HepG2 (cell line): ENCODE measurements around the gene NEDD4L.

Source experiments
- SCMH1 ChIP-seq: sonication (generic); formaldehyde crosslinking; IDR thresholded peaks from 2 replicates; pipeline ENCODE4 v1.9.0; 2021; ENCODE audit warnings: missing genetic modification reagents, mild to moderate bottlenecking, borderline replicate concordance
- SOX6 ChIP-seq, 2 experiments: fragments of 450-650 bp in 1 of 2; sonication (generic) in 1 of 2; formaldehyde crosslinking in 1 of 2; IDR thresholded peaks; 2 replicates each; pipeline versions ENCODE4 v1.4.0 to v1.6.1; 2017 to 2020; ENCODE audit warnings: antibody characterized with exemption in 1 of 2, mild to moderate bottlenecking in 1 of 2, missing genetic modification reagents in 1 of 2
- ZNF383 ChIP-seq: sonication (generic); formaldehyde crosslinking; IDR thresholded peaks from 2 replicates; pipeline ENCODE4 v1.4.0; 2020; ENCODE audit warnings: missing genetic modification reagents, mild to moderate bottlenecking, borderline replicate concordance
- TF ChIP-seq, protein P1 (sequence below): sonication (generic); formaldehyde crosslinking; IDR thresholded peaks from 2 replicates; pipeline ENCODE4 v1.5.0; 2020; ENCODE audit warnings: missing genetic modification reagents
- TF ChIP-seq, protein P2 (sequence below): IDR thresholded peaks from 2 replicates; pipeline ENCODE4 v1.6.1; 2012; ENCODE audit warnings: low read depth, low read length, improper control_type of control experiment

DNA sequence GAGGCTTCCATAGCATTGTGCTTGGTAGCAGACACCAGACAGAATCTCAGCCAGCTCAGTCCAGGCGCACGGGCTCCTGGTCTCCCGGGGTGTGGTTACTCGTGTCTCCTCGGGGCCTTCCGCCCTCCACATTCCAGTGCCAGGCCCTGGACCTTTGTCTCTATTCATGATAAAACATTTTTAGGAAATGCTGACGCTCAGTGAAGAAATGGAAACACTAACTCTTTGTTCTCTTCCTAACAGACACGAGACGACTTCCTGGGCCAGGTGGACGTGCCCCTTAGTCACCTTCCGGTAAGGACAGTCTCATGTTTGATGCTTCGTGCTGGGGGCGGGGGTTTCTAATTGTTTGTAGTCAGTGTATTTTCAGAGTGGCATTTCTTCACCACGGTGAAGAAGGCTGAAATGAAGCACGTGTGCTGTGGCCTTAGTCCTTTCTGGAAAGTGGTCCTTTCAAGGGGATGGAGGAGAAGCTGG, 271.8 kb downstream of the NEDD4L start:
- TF ChIP-seq ZNF383: no peak
- no peak for TF ChIP-seq SOX6 (IDR thresholded peaks at IDR 0.05)
- TF ChIP-seq SOX6 (CRISPR knock-in tag; IDR thresholded peaks at IDR 0.05): peak; percentile 93
- TF ChIP-seq, protein P1, sequence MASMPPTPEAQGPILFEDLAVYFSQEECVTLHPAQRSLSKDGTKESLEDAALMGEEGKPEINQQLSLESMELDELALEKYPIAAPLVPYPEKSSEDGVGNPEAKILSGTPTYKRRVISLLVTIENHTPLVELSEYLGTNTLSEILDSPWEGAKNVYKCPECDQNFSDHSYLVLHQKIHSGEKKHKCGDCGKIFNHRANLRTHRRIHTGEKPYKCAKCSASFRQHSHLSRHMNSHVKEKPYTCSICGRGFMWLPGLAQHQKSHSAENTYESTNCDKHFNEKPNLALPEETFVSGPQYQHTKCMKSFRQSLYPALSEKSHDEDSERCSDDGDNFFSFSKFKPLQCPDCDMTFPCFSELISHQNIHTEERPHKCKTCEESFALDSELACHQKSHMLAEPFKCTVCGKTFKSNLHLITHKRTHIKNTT (CRISPR knock-in tag): no peak
- no peak for TF ChIP-seq SCMH1 (CRISPR knock-in tag)
- TF ChIP-seq, protein P2, sequence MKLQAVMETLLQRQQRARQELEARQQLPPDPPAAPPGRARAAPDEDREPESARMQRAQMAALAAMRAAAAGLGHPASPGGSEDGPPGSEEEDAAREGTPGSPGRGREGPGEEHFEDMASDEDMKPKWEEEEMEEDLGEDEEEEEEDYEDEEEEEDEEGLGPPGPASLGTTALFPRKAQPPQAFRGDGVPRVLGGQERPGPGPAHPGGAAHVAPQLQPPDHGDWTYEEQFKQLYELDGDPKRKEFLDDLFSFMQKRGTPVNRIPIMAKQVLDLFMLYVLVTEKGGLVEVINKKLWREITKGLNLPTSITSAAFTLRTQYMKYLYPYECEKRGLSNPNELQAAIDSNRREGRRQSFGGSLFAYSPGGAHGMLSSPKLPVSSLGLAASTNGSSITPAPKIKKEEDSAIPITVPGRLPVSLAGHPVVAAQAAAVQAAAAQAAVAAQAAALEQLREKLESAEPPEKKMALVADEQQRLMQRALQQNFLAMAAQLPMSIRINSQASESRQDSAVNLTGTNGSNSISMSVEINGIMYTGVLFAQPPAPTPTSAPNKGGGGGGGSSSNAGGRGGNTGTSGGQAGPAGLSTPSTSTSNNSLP: no peak
